ENCODE results near the gene IGSF9B. TPM values are rescaled to one million over a fixed set of nuclear protein-coding genes. Genes with fewer than 3 reads are reported as not detected.

IGSF9B gene
- total and polyA plus RNA-seq, 9 of the 15 experiments (the other 6 are each of a cell fraction or from before 2014, with no cell fraction given): 0.09 TPM; not detected in 8

DNA sequence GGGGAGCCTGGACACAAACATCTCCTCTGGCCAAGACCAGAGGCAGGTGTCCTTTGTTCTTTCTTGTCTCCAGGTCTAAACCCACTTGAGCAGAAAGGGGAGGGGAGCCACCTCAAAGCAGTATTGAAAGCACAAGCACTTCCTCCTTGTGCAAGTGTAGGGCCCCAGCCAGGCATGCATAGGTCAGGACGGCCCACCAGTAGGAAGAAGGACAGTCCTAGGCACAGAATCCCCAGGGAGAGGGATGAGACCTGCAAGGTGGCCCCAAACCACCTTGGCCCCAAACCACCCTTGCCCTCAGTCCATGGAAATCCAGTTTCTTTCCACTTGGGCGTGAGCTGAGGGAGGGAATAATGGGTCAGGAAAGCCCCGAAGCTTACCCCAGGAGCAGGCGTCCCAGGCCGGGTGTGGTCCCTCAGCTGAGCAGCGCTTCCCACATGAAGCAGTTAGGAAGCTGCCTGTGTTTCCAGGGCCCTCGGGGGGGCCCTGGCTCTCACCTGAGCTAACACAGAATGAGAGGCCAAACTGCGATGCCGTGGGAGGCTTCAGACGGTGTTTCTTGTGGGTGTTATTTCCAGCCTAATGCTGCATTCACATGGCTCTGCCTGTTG, 20.4 kb upstream of the IGSF9B start:
- intact Hi-C loops (cut with micrococcal nuclease): no loop called here

More for the DNA sequence above, 20.4 kb upstream of the IGSF9B start:
- H3K4me3 ChIP-seq: no peak overlapping the region
- BruUV-seq (replicated peaks): no TSS peak
- no peaks in the 10 kb centered on the region for H3K4me1 ChIP-seq (replicated peaks in 1 of 2; ENCODE audit: control insufficient read depth in 2 of 2, insufficient read depth in 2 of 2, low read length in 2 of 2)
- peaks cover 0 to 45% of the 10 kb centered on the region in 2 experiments; a peak in 2 of 5 replicates for H3K27me3 ChIP-seq (ENCODE audit: control insufficient read depth in 2 of 2, insufficient read depth in 2 of 2, low read length in 2 of 2)
- DNase-seq (ENCODE audit: extremely low read depth in 1 of 4, low spot score in 3 of 4): no peak
- no peak for ATAC-seq
- TF ChIP-seq ZKSCAN8 (CRISPR knock-in tag; IDR thresholded peaks at IDR 0.05) (no peak), TBL1XR1 (IDR thresholded peaks at IDR 0.05; ENCODE audit: low read length in 2 of 2) (no peak), MAFF (IDR thresholded peaks at IDR 0.05; ENCODE audit: low read length) (no peak), ASH1L (IDR thresholded peaks at IDR 0.05; ENCODE audit: borderline replicate concordance, low read depth, partially characterized antibody) (no peak), POLR2H (tag; IDR thresholded peaks at IDR 0.05; ENCODE audit: low read depth) (no peak), RBM14 (IDR thresholded peaks at IDR 0.05; ENCODE audit: borderline replicate concordance, insufficient read depth, low read depth, low read length) (no peak), MYBL2 (IDR thresholded peaks at IDR 0.05; ENCODE audit: low read depth) (no peak), MYBL2 (CRISPR knock-in tag; IDR thresholded peaks at IDR 0.05; ENCODE audit: borderline replicate concordance) (no peak), ZNF785 (CRISPR knock-in tag; IDR thresholded peaks at IDR 0.05) (no peak), NR2C2 (CRISPR knock-in tag; IDR thresholded peaks at IDR 0.05) (no peak), NR2C2 (tag; IDR thresholded peaks at IDR 0.05) (no peak), DNMT1 (IDR thresholded peaks at IDR 0.05) (no peak), RFX1 (IDR thresholded peaks at IDR 0.05) (no peak), YY1 (IDR thresholded peaks at IDR 0.05; ENCODE audit: borderline replicate concordance in 1 of 3, control insufficient read depth in 1 of 3, extremely low read depth in 1 of 3, insufficient read depth in 3 of 3, insufficient read length in 1 of 3, insufficient replicate concordance in 2 of 3, low read depth in 1 of 3, low read length in 2 of 3) (no peak), RFX7 (CRISPR knock-in tag; IDR thresholded peaks at IDR 0.05) (no peak), ESRRB (CRISPR knock-in tag; IDR thresholded peaks at IDR 0.05; ENCODE audit: borderline replicate concordance) (no peak)
- TF ChIP-seq, protein P1, sequence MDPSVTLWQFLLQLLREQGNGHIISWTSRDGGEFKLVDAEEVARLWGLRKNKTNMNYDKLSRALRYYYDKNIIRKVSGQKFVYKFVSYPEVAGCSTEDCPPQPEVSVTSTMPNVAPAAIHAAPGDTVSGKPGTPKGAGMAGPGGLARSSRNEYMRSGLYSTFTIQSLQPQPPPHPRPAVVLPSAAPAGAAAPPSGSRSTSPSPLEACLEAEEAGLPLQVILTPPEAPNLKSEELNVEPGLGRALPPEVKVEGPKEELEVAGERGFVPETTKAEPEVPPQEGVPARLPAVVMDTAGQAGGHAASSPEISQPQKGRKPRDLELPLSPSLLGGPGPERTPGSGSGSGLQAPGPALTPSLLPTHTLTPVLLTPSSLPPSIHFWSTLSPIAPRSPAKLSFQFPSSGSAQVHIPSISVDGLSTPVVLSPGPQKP (CRISPR knock-in tag; IDR thresholded peaks at IDR 0.05): no peak
- no peaks in the 10 kb centered on the region for H4K20me1 ChIP-seq (replicated peaks; ENCODE audit: control insufficient read depth, insufficient read depth, low read length)
- H3K9me1 ChIP-seq (ENCODE audit: control insufficient read depth, insufficient read depth, low read length): no peaks in the 10 kb centered on the region
- no peaks in the 10 kb centered on the region for H3K79me2 ChIP-seq (ENCODE audit: control insufficient read depth, insufficient read depth, low read length)
- ChIA-PET CTCF (ENCODE audit: low intra/inter-chr PET ratio) (no interaction called here), POLR2A (no interaction called here)
- 2% methylated on average over 10 of the region's 10 CpGs for WGBS (ENCODE audit: insufficient coverage, low coverage, missing lambda C conversion rate)
- in situ Hi-C loops (cut with MboI): no loop called here
- H3K9ac ChIP-seq (ENCODE audit: insufficient read depth in 1 of 2, low read depth in 2 of 2, low read length in 2 of 2): no peak overlapping the region
- H2AFZ ChIP-seq (ENCODE audit: low read depth, low read length): no peak overlapping the region
- H3K27ac ChIP-seq (ENCODE audit: extremely low read depth, low read depth, low read length): no peak overlapping the region
- no peak overlapping the region for H3K4me2 ChIP-seq (ENCODE audit: insufficient read depth, low read length)
- H3K36me3 ChIP-seq (ENCODE audit: control insufficient read depth, insufficient read depth, low read length): no peaks in the 10 kb centered on the region
- no peak for FAIRE-seq
- H3K9me3 ChIP-seq (replicated peaks; ENCODE audit: control insufficient read depth, insufficient read depth, low read depth, low read length): no peaks in the 10 kb centered on the region
